HCT116 (cell line): Measurements from ENCODE around the gene SMTN. TPM values are rescaled to one million over a fixed set of nuclear protein-coding genes. Genes with fewer than 3 reads are reported as not detected.

Experiments
- ATAC-seq: fragments of 200-7000 bp; cut with Tn5 transposase; 2 replicates; pipeline ENCODE4 v1.9.1; 2020; ENCODE audit warnings: mild to moderate bottlenecking, moderate library complexity
- BruUV-seq: library from RNA; stranded (reverse); fragments of 400-500 nt; replicated peaks from 2 replicates; lab custom pipeline; 2021; lab: Mats Ljungman, UMichigan
- CTCF ChIA-PET: fragments of 300-600 bp; sonication (Branson Sonifier 250); formaldehyde crosslinking; loops from one replicate; lab custom pipeline; 2021; ENCODE audit warnings: antibody characterized with exemption; lab: Charles Lee
- POLR2A ChIA-PET: fragments of 300-600, 350-600 bp; sonication (Branson Sonifier 250); formaldehyde crosslinking; loops from one replicate; lab custom pipeline; 2021; ENCODE audit warnings: antibody characterized with exemption; lab: Charles Lee
- RAD21 ChIA-PET, 2 experiments: fragments of 300-600 bp; sonication (Branson Sonifier 250); formaldehyde crosslinking; loops; one replicate each; lab custom pipeline; 2023; ENCODE audit warnings: low total read pairs in 2 of 2; ENCODE audit not compliant: uncharacterized antibody in 2 of 2, unreplicated experiment in 2 of 2, low non-redundant PET in 1 of 2; lab: Charles Lee
- DNase-seq: peaks from one replicate; pipeline ENCODE4 v3.0.0-alpha.2; 2010; ENCODE audit warnings: low read depth, low spot score
- H2AFZ ChIP-seq: fragments of 200-600 bp; shearing (Covaris generic), sonication (generic); 2 replicates; pipeline ENCODE4 v1.6.1; 2017; ENCODE audit warnings: low read depth, mixed run types, mixed read lengths, antibody characterized with exemption, low read length; ENCODE audit not compliant: poor library complexity, severe bottlenecking
- H3K27ac ChIP-seq: 2 replicates; pipeline ENCODE4 v1.5.1; 2012; ENCODE audit warnings: low read depth, low read length
- H3K27me3 ChIP-seq: fragments of 200-600 bp; sonication (generic); 2 replicates; pipeline ENCODE4 v1.6.1; 2016; ENCODE audit warnings: mixed run types, low read length, mixed read lengths; ENCODE audit not compliant: insufficient read depth
- H3K36me3 ChIP-seq, 2 experiments: fragments of 200-500 bp in 1 of 2; fragments of 200-600 bp in 1 of 2; sonication (Bioruptor generic) in 1 of 2; sonication (generic) in 1 of 2; 2 replicates each; pipeline versions ENCODE4 v1.5.1 to v1.6.1; 2014 to 2016; ENCODE audit warnings: low read length in 2 of 2, inconsistent platforms in 1 of 2, mixed read lengths in 1 of 2, mixed run types in 1 of 2; ENCODE audit not compliant: insufficient read depth in 2 of 2, control insufficient read depth in 1 of 2
- H3K4me1 ChIP-seq, 2 experiments: fragments of 200-600 bp in 1 of 2; sonication (generic) in 1 of 2; 2 replicates each; pipeline versions ENCODE4 v1.5.1 to v1.6.1; 2012 to 2017; ENCODE audit warnings: low read length in 2 of 2, inconsistent platforms in 1 of 2, mild to moderate bottlenecking in 1 of 2, mixed read lengths in 1 of 2, mixed run types in 1 of 2, moderate library complexity in 1 of 2; ENCODE audit not compliant: insufficient read depth in 2 of 2, control insufficient read depth in 1 of 2
- H3K4me2 ChIP-seq: fragments of 200-600 bp; sonication (generic); 2 replicates; pipeline ENCODE4 v1.6.1; 2017; ENCODE audit warnings: mixed run types, low read length, mixed read lengths
- H3K4me3 ChIP-seq, 2 experiments: fragments of 200-600 bp in 1 of 2; sonication (generic) in 1 of 2; replicated peaks in 1 of 2; 2 replicates each; pipeline ENCODE4 v1.5.1; 2011 to 2016; ENCODE audit warnings: low read length in 2 of 2, control low read depth in 1 of 2, low read depth in 1 of 2, mild to moderate bottlenecking in 1 of 2, mixed read lengths in 1 of 2, mixed run types in 1 of 2
- H3K79me2 ChIP-seq: fragments of 200-600 bp; sonication (generic); 2 replicates; pipeline ENCODE4 v1.6.1; 2017; ENCODE audit warnings: mild to moderate bottlenecking, mixed run types, low read length, moderate library complexity, mixed read lengths; ENCODE audit not compliant: insufficient read depth
- H3K9ac ChIP-seq: fragments of 200-600 bp; sonication (generic); 2 replicates; pipeline ENCODE4 v1.6.1; 2016; ENCODE audit warnings: low read length, mixed read lengths
- H3K9me2 ChIP-seq: fragments of 200-600 bp; sonication (generic), shearing (Covaris generic); 2 replicates; pipeline ENCODE4 v1.6.1; 2017; ENCODE audit warnings: mixed run types, mild to moderate bottlenecking, moderate library complexity; ENCODE audit not compliant: insufficient read depth
- H3K9me3 ChIP-seq, 2 experiments: fragments of 200-500 bp in 1 of 2; fragments of 200-600 bp in 1 of 2; sonication (Bioruptor generic) in 1 of 2; sonication (generic) in 1 of 2; 2 replicates each; pipeline ENCODE4 v1.6.1; 2014 to 2017; ENCODE audit warnings: low read length in 2 of 2, mixed read lengths in 2 of 2, inconsistent platforms in 1 of 2, low read depth in 1 of 2, mild to moderate bottlenecking in 1 of 2, mixed run types in 1 of 2, moderate library complexity in 1 of 2; ENCODE audit not compliant: control insufficient read depth in 1 of 2, insufficient read depth in 1 of 2
- H4K20me1 ChIP-seq: fragments of 200-600 bp; sonication (generic), shearing (Covaris generic); 2 replicates; pipeline ENCODE4 v1.6.1; 2017; ENCODE audit warnings: mixed run types, mild to moderate bottlenecking, moderate library complexity; ENCODE audit not compliant: insufficient read depth
- CBX3 ChIP-seq: IDR thresholded peaks from 2 replicates; pipeline ENCODE4 v1.6.1; 2012; ENCODE audit warnings: low read depth
- CEBPB ChIP-seq: IDR thresholded peaks from 2 replicates; pipeline ENCODE4 v1.6.1; 2012; ENCODE audit warnings: low read depth
- EGR1 ChIP-seq: IDR thresholded peaks from 2 replicates; pipeline ENCODE4 v1.6.1; 2012; ENCODE audit warnings: low read depth
- ELF1 ChIP-seq: IDR thresholded peaks from 2 replicates; pipeline ENCODE4 v1.6.1; 2012; ENCODE audit warnings: low read depth, borderline replicate concordance
- EZH2 ChIP-seq: fragments of 200-600 bp; sonication (generic); IDR thresholded peaks from 2 replicates; pipeline ENCODE4 v1.6.1; 2017; ENCODE audit warnings: antibody characterized with exemption, mixed run types
- EZH2phosphoT487 ChIP-seq: fragments of 200-600 bp; IDR thresholded peaks from 2 replicates; pipeline ENCODE4 v1.6.1; 2018; ENCODE audit warnings: antibody characterized with exemption, borderline replicate concordance
- JUND ChIP-seq: IDR thresholded peaks from 2 replicates; pipeline ENCODE4 v1.6.1; 2012
- POLR2A ChIP-seq: IDR thresholded peaks from 2 replicates; pipeline ENCODE4 v1.7.0; 2011; ENCODE audit warnings: borderline replicate concordance; ENCODE audit not compliant: insufficient read depth, insufficient read length; ENCODE audit errors: extremely low read depth
- RAD21 ChIP-seq: IDR thresholded peaks from 2 replicates; pipeline ENCODE4 v1.6.1; 2012; ENCODE audit warnings: low read depth, mild to moderate bottlenecking
- SIN3A ChIP-seq: IDR thresholded peaks from 2 replicates; pipeline ENCODE4 v1.6.1; 2012; ENCODE audit warnings: low read depth
- SP1 ChIP-seq: IDR thresholded peaks from 2 replicates; pipeline ENCODE4 v1.6.1; 2012; ENCODE audit warnings: low read depth
- SRF ChIP-seq: IDR thresholded peaks from 2 replicates; pipeline ENCODE4 v1.6.1; 2012; ENCODE audit warnings: low read depth
- TCF7L2 ChIP-seq: IDR thresholded peaks from 2 replicates; pipeline ENCODE4 v1.7.0; 2011; ENCODE audit warnings: borderline replicate concordance, inconsistent platforms; ENCODE audit not compliant: insufficient read depth, insufficient read length; ENCODE audit errors: extremely low read depth
- YY1 ChIP-seq: IDR thresholded peaks from 2 replicates; pipeline ENCODE4 v1.6.1; 2011; ENCODE audit warnings: low read length, low read depth, moderate library complexity, mild to moderate bottlenecking; ENCODE audit not compliant: insufficient replicate concordance; ENCODE audit errors: extremely low read depth
- ZFX ChIP-seq: fragments of 450-650 bp; IDR thresholded peaks from 2 replicates; pipeline ENCODE4 v1.6.1; 2017
- ZNF274 ChIP-seq: fragments of 200-500 bp; sonication (Bioruptor generic); IDR thresholded peaks from 2 replicates; pipeline ENCODE4 v1.6.1; 2014; ENCODE audit warnings: mild to moderate bottlenecking, low read depth, low read length, inconsistent platforms
- intact Hi-C: fragments of 100-400 bp; cut with micrococcal nuclease; formaldehyde crosslinking; loops from 2 replicates; pipeline ENCODE4 v1.10.0; 2022
- total RNA-seq: library from RNA; stranded (reverse); gene quantifications from one replicate; pipeline ENCODE4 v1.2.1, GENCODE V29; 2021; ENCODE audit not compliant: unreplicated experiment
- TF ChIP-seq, protein P1 (sequence below): IDR thresholded peaks from 2 replicates; pipeline ENCODE4 v1.6.1; 2012
- TF ChIP-seq, protein P2 (sequence below): IDR thresholded peaks from 2 replicates; pipeline ENCODE4 v1.6.1; 2011; ENCODE audit warnings: mild to moderate bottlenecking, low read length, moderate library complexity; ENCODE audit not compliant: insufficient replicate concordance; ENCODE audit errors: extremely low read depth

The SMTN gene
- total RNA-seq, 1 experiment from 2014 or later, result 148 TPM

DNA sequence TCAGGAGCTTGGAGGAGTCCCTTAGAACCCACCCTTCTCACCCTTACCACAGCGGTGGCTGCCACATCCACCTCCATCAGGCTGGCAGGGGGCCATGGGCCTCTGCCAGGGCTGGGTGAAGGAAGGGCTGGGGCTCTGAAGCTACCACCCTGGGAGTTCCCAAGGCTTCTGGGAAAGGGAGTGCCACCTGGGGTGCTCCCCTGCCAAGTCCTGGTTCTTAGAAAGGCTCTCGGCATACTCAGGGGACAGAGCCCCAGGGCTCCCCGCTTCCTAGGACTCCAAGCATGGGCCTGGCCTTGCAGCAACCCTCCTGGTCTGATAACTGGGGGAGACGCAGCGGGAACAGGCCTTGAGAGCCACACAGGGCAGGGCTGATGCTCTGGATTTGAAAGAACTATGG is 59.6 kb downstream of the SMTN start:
- Histone ChIP-seq H3K27me3 (no peaks in the 10 kb centered on the region), H3K36me3 (no peaks in the 10 kb centered on the region), H3K9ac (no peak overlapping the region), H3K4me2 (no peak overlapping the region), H3K9me3 (no peaks in the 10 kb centered on the region), H2AFZ (no peak overlapping the region), H3K27ac (no peak overlapping the region), H3K4me1 (peaks cover 0 to 10% of the 10 kb centered on the region in 2 experiments; a peak in 2 of 4 replicates), H3K79me2 (no peaks in the 10 kb centered on the region), H4K20me1 (no peaks in the 10 kb centered on the region), H3K9me2 (no peaks in the 10 kb centered on the region), H3K4me3 (no peak overlapping the region)
- ChIA-PET POLR2A (no interaction called here), CTCF (no interaction called here), RAD21 (no interaction called here)
- no peak for DNase-seq
- no peak; the same call in 1 of the 2 replicates for ATAC-seq
- TF ChIP-seq ZFX (no peak), POLR2A (no peak), SP1 (no peak), EZH2 (no peak), SIN3A (no peak), TCF7L2 (no peak)
- no TSS peak for BruUV-seq
- intact Hi-C loops, result no loop called here

DNA sequence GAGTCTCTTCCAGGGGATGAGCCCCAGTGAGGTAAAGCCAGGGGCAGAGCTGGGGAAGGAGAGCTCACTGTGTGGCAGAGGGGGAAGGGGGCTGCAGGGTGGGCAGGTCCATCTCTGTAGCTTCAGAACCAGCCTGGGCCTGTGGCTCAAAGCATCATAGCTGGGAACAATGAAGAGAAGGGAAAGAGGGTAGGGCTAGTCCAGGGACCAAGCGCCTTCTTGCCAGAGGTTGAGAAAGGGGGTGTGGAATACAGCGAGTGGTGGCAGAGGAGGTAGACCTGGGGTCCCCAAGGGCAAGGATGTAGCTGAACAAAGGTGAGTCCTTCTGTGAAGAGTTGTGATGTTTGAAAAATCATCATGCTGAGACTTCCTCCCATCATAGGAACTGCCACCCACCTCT is 60.4 kb downstream of the SMTN start:
- ATAC-seq, result no peak
- POLR2A ChIA-PET, result no interaction called here
- BruUV-seq, result no TSS peak

More for the DNA sequence above, 60.4 kb downstream of the SMTN start:
- peaks cover 0 to 10% of the 10 kb centered on the region in 2 experiments; a peak in 2 of 4 replicates for H3K4me1 ChIP-seq
- no peak for DNase-seq
- H3K79me2 ChIP-seq, result no peaks in the 10 kb centered on the region
- no peaks in the 10 kb centered on the region for H4K20me1 ChIP-seq
- H3K27ac ChIP-seq, result no peak overlapping the region
- RAD21 ChIA-PET, result no interaction called here
- H3K9me2 ChIP-seq, result no peaks in the 10 kb centered on the region
- intact Hi-C loops, result no loop called here
- H3K36me3 ChIP-seq, result no peaks in the 10 kb centered on the region
- H3K27me3 ChIP-seq, result no peaks in the 10 kb centered on the region
- no peaks in the 10 kb centered on the region for H3K9me3 ChIP-seq
- TF ChIP-seq CBX3 (no peak), ELF1 (no peak), SRF (no peak), EZH2phosphoT487 (no peak), SP1 (no peak), JUND (no peak), CEBPB (no peak), TCF7L2 (no peak), ZNF274 (no peak), POLR2A (no peak), EZH2 (no peak), EGR1 (no peak), ZFX (no peak), YY1 (no peak), RAD21 (no peak), SIN3A (no peak)
- TF ChIP-seq, protein P1, sequence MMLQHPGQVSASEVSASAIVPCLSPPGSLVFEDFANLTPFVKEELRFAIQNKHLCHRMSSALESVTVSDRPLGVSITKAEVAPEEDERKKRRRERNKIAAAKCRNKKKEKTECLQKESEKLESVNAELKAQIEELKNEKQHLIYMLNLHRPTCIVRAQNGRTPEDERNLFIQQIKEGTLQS, result no peak
- TF ChIP-seq, protein P2, sequence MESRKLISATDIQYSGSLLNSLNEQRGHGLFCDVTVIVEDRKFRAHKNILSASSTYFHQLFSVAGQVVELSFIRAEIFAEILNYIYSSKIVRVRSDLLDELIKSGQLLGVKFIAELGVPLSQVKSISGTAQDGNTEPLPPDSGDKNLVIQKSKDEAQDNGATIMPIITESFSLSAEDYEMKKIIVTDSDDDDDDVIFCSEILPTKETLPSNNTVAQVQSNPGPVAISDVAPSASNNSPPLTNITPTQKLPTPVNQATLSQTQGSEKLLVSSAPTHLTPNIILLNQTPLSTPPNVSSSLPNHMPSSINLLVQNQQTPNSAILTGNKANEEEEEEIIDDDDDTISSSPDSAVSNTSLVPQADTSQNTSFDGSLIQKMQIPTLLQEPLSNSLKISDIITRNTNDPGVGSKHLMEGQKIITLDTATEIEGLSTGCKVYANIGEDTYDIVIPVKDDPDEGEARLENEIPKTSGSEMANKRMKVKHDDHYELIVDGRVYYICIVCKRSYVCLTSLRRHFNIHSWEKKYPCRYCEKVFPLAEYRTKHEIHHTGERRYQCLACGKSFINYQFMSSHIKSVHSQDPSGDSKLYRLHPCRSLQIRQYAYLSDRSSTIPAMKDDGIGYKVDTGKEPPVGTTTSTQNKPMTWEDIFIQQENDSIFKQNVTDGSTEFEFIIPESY, result no peak
- H2AFZ ChIP-seq, result no peak overlapping the region
- no peak overlapping the region for H3K9ac ChIP-seq
- no peak overlapping the region for H3K4me2 ChIP-seq
- H3K4me3 ChIP-seq, result no peak overlapping the region
- CTCF ChIA-PET, result no interaction called here
